ENCODE results near the gene FCAMR. TPM values are rescaled to one million over a fixed set of nuclear protein-coding genes. Genes with fewer than 3 reads are reported as not detected.

Gene FCAMR
- total and polyA plus RNA-seq, 2 of the 4 experiments (the other 2 are of a cell fraction) = not detected

- DNase-seq (no peak), ATAC-seq (ENCODE audit: low read depth) (no peak)
- 24% methylated on average over 5 of the region's 11 CpGs; no CpG with 5 or more reads in 1 of the 2 experiments for WGBS, 2 experiments (ENCODE audit: extremely low coverage in 2 of 2, insufficient read length in 1 of 2)
- Histone ChIP-seq H3K79me1 (ENCODE audit: low read depth in 1 of 2, low read length in 2 of 2) (no peaks in the 10 kb centered on the region), H3K36me3 (ENCODE audit: control insufficient read depth, insufficient read depth, low read length) (no peaks in the 10 kb centered on the region), H2BK120ac (ENCODE audit: low read depth, low read length) (no peak overlapping the region), H3K9ac (ENCODE audit: low read depth, low read length) (no peak overlapping the region), H3K23ac (ENCODE audit: low read depth, low read length) (no peak overlapping the region), H3K27ac (ENCODE audit: insufficient read depth, low read length) (no peak overlapping the region), H4K20me1 (ENCODE audit: insufficient read depth, low read length) (no peaks in the 10 kb centered on the region), H2BK20ac (ENCODE audit: low read depth, low read length) (no peak overlapping the region), H2AK9ac (replicated peaks; ENCODE audit: low read depth, low read length, poor library complexity) (no peak overlapping the region), H3K14ac (replicated peaks; ENCODE audit: low read depth, low read length) (no peak overlapping the region), H2BK15ac (ENCODE audit: low read depth, low read length) (no peak overlapping the region), H3K4me1 (ENCODE audit: control insufficient read depth, insufficient read depth, low read length) (no peaks in the 10 kb centered on the region), H3K4me2 (ENCODE audit: low read depth, low read length) (no peak overlapping the region), H3K56ac (ENCODE audit: extremely low read depth, insufficient read depth, low read length) (no peak overlapping the region), H3K4ac (ENCODE audit: low read depth, low read length) (no peak overlapping the region), H2AFZ (replicated peaks; ENCODE audit: low read length, poor library complexity) (no peak overlapping the region), H3K27me3 (ENCODE audit: control insufficient read depth, insufficient read depth, low read length) (peaks cover 59% of the 10 kb centered on the region), H2BK5ac (ENCODE audit: low read depth, low read length, poor library complexity, severe bottlenecking) (no peak overlapping the region), H3K9me1 (ENCODE audit: insufficient read depth, low read length) (no peaks in the 10 kb centered on the region), H3K4me3 (ENCODE audit: insufficient read depth, low read depth, low read length) (no peak overlapping the region), H3K18ac (ENCODE audit: low read depth, low read length) (no peak overlapping the region), H4K5ac (ENCODE audit: low read depth, low read length) (no peak overlapping the region), H3K9me3 (ENCODE audit: control insufficient read depth, insufficient read depth, low read length) (no peaks in the 10 kb centered on the region), H4K8ac (ENCODE audit: low read depth in 2 of 2, low read length in 2 of 2) (no peak overlapping the region), H4K91ac (ENCODE audit: insufficient read depth, low read depth, low read length) (no peak overlapping the region), H2AK5ac (ENCODE audit: low read depth, low read length) (no peak overlapping the region)
- intact Hi-C loops (cut with micrococcal nuclease) = no loop called here
- CTCF ChIA-PET = interaction anchor here (1.7 kb wide), 1 partner anchor 26 kb away, joined by 3 read pairs; no protein-coding TSS in a partner anchor
- POLR2A ChIA-PET (ENCODE audit: unreplicated experiment) = no interaction called here
- BruUV-seq (replicated peaks) = no TSS peak
- in situ Hi-C loops (cut with MboI; ENCODE audit: low sequenced_read_pairs) = no loop called here
- dilution Hi-C loops (cut with HindIII; ENCODE audit: low sequenced_read_pairs, unreplicated experiment) = no loop called here
- TF ChIP-seq RAD21 (IDR thresholded peaks at IDR 0.05; ENCODE audit: low read length) (no peak), MAZ (IDR thresholded peaks at IDR 0.05; ENCODE audit: borderline replicate concordance, low read depth, low read length) (no peak), MAFK (IDR thresholded peaks at IDR 0.05; ENCODE audit: low read depth, low read length) (no peak), RFX5 (IDR thresholded peaks at IDR 0.05; ENCODE audit: low read depth, low read length) (no peak), NFE2L2 (IDR thresholded peaks at IDR 0.05; ENCODE audit: low read depth, low read length) (no peak), RCOR1 (IDR thresholded peaks at IDR 0.05; ENCODE audit: insufficient replicate concordance, low read length) (no peak), FOS (IDR thresholded peaks at IDR 0.05; ENCODE audit: low read depth, low read length) (no peak), MXI1 (IDR thresholded peaks at IDR 0.05; ENCODE audit: borderline replicate concordance, low read depth, low read length) (no peak), BHLHE40 (IDR thresholded peaks at IDR 0.05; ENCODE audit: low read depth, low read length) (no peak), USF2 (IDR thresholded peaks at IDR 0.05; ENCODE audit: low read depth, low read length) (no peak), CTCF (conservative IDR thresholded peaks at IDR 0.05; ENCODE audit: low read depth, low read length) (no peak), ELK1 (IDR thresholded peaks at IDR 0.05; ENCODE audit: borderline replicate concordance, low read depth, low read length) (no peak), SMC3 (IDR thresholded peaks at IDR 0.05; ENCODE audit: low read depth, low read length) (no peak), POLR2A (IDR thresholded peaks at IDR 0.05; ENCODE audit: low read depth, low read length) (no peak)
Measured at GRCh38 chr1:206955476-206956451, 14.5 kb downstream of the FCAMR start.

Measured in IMR-90 (cell line).